ENCODE results near the gene MAP2K5.

DNA sequence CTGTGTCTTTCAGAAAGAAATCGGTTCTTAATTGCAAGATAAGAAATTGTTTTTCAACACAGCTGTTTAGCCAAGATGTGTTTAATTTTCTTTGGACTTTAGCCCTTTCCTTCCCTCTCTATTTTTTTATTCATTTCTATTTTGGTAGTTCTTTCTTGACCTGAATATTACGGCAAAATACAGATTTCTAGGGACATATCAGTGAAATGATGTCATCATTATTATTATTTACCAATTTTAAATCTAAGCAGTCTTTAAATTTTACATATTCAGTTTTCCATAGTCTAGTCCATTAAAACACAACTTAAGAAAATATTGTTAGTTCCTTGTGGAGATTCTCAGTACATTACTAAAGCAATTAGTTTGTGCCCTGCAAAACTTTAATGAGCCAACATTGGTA, 104.3 kb downstream of the MAP2K5 start:
- TF ChIP-seq CEBPB (IDR thresholded peaks at IDR 0.05) (no peak), RAD21 (conservative IDR thresholded peaks at IDR 0.05 in 1 of 2, IDR thresholded peaks at IDR 0.05 in 1 of 2) (no peak), CHD4 (IDR thresholded peaks at IDR 0.05; ENCODE audit: borderline replicate concordance) (no peak), JUN (IDR thresholded peaks at IDR 0.05) (no peak), MYC (IDR thresholded peaks at IDR 0.05; ENCODE audit: borderline replicate concordance, low read length) (no peak), NR3C1 (IDR thresholded peaks at IDR 0.05) (no peak), HOXB13 (CRISPR knock-in tag; IDR thresholded peaks at IDR 0.05; ENCODE audit: low read depth) (no peak), POLR2A (IDR thresholded peaks at IDR 0.05; ENCODE audit: low read length) (no peak)
- TF ChIP-seq, protein P1, sequence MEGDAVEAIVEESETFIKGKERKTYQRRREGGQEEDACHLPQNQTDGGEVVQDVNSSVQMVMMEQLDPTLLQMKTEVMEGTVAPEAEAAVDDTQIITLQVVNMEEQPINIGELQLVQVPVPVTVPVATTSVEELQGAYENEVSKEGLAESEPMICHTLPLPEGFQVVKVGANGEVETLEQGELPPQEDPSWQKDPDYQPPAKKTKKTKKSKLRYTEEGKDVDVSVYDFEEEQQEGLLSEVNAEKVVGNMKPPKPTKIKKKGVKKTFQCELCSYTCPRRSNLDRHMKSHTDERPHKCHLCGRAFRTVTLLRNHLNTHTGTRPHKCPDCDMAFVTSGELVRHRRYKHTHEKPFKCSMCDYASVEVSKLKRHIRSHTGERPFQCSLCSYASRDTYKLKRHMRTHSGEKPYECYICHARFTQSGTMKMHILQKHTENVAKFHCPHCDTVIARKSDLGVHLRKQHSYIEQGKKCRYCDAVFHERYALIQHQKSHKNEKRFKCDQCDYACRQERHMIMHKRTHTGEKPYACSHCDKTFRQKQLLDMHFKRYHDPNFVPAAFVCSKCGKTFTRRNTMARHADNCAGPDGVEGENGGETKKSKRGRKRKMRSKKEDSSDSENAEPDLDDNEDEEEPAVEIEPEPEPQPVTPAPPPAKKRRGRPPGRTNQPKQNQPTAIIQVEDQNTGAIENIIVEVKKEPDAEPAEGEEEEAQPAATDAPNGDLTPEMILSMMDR (IDR thresholded peaks at IDR 0.05) = no peak
- TF ChIP-seq, protein P2, sequence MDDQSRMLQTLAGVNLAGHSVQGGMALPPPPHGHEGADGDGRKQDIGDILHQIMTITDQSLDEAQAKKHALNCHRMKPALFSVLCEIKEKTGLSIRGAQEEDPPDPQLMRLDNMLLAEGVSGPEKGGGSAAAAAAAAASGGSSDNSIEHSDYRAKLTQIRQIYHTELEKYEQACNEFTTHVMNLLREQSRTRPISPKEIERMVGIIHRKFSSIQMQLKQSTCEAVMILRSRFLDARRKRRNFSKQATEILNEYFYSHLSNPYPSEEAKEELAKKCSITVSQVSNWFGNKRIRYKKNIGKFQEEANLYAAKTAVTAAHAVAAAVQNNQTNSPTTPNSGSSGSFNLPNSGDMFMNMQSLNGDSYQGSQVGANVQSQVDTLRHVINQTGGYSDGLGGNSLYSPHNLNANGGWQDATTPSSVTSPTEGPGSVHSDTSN (IDR thresholded peaks at IDR 0.05) = no peak
- TF ChIP-seq, protein P3, sequence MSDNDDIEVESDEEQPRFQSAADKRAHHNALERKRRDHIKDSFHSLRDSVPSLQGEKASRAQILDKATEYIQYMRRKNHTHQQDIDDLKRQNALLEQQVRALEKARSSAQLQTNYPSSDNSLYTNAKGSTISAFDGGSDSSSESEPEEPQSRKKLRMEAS (IDR thresholded peaks at IDR 0.05) = no peak
- TF ChIP-seq, protein P4, sequence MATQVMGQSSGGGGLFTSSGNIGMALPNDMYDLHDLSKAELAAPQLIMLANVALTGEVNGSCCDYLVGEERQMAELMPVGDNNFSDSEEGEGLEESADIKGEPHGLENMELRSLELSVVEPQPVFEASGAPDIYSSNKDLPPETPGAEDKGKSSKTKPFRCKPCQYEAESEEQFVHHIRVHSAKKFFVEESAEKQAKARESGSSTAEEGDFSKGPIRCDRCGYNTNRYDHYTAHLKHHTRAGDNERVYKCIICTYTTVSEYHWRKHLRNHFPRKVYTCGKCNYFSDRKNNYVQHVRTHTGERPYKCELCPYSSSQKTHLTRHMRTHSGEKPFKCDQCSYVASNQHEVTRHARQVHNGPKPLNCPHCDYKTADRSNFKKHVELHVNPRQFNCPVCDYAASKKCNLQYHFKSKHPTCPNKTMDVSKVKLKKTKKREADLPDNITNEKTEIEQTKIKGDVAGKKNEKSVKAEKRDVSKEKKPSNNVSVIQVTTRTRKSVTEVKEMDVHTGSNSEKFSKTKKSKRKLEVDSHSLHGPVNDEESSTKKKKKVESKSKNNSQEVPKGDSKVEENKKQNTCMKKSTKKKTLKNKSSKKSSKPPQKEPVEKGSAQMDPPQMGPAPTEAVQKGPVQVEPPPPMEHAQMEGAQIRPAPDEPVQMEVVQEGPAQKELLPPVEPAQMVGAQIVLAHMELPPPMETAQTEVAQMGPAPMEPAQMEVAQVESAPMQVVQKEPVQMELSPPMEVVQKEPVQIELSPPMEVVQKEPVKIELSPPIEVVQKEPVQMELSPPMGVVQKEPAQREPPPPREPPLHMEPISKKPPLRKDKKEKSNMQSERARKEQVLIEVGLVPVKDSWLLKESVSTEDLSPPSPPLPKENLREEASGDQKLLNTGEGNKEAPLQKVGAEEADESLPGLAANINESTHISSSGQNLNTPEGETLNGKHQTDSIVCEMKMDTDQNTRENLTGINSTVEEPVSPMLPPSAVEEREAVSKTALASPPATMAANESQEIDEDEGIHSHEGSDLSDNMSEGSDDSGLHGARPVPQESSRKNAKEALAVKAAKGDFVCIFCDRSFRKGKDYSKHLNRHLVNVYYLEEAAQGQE (IDR thresholded peaks at IDR 0.05) = no peak
- TF ChIP-seq, protein P5, sequence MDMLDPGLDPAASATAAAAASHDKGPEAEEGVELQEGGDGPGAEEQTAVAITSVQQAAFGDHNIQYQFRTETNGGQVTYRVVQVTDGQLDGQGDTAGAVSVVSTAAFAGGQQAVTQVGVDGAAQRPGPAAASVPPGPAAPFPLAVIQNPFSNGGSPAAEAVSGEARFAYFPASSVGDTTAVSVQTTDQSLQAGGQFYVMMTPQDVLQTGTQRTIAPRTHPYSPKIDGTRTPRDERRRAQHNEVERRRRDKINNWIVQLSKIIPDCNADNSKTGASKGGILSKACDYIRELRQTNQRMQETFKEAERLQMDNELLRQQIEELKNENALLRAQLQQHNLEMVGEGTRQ (IDR thresholded peaks at IDR 0.05) = no peak
